Stimulated activated naive CD8-positive, alpha-beta T cell treated with anti-CD3 and anti-CD28 coated beads, Interleukin-15, Interleukin-2, amounts not matched to agents 100 ng/mL and 50 ng/mL, for 24 hours (primary cell): ENCODE results near the gene SH3YL1.
A peak's percentile ranks its signal among the peaks of the same experiment; 100 is the strongest.

ENCODE experiments used
- H3K27ac Mint-ChIP-seq: one replicate; pipeline ENCODE4 v1.8.0; 2021; ENCODE audit warnings: mild to moderate bottlenecking, mixed read lengths
- H3K27me3 Mint-ChIP-seq: one replicate; pipeline ENCODE4 v1.8.0; 2021; ENCODE audit warnings: mixed read lengths
- H3K36me3 Mint-ChIP-seq: one replicate; pipeline ENCODE4 v1.8.0; 2021; ENCODE audit warnings: low read depth, mixed read lengths
- H3K4me1 Mint-ChIP-seq: one replicate; pipeline ENCODE4 v1.8.0; 2021; ENCODE audit warnings: low read depth, mixed read lengths
- H3K4me3 Mint-ChIP-seq: one replicate; pipeline ENCODE4 v1.8.0; 2021; ENCODE audit warnings: mild to moderate bottlenecking, mixed read lengths
- H3K9me3 Mint-ChIP-seq: one replicate; pipeline ENCODE4 v1.8.0; 2021; ENCODE audit warnings: mixed read lengths

Gene SH3YL1

DNA sequence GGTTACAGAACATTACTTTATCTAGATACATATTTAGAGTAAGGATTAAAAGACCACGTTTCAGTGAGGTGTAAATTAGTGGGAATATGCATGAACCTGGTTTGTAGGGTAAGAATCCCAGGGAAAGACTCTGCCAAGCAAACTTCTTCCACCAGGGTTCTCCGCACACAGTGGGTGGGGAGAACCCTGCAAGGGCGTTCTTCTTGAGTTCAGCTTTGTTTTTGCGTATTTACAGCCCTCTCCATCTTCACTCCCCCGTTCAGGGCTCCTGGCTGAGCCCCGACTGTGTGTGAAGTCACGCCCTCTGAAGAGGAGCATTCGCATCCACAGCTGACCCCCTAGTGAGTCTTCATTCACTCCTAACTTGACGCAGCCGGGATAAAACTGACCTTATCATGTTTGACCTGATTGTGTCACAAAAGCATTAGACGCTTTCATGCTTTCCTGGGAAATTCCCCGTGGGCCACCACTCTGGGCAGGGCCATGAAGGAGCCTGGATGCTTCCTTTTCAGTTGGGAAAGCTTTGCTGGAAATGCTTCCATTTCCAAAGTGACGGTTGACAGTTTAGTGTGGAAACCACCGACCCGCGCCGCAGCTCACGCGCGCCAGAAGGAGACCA is 23.1 kb upstream of the SH3YL1 start:
- peaks cover 11% of the 10 kb centered on the region for H3K4me1 Mint-ChIP-seq
- H3K27me3 Mint-ChIP-seq, result peaks cover 40% of the 10 kb centered on the region
- H3K4me3 Mint-ChIP-seq, result peak overlapping the region; percentile 45
- peaks cover 14% of the 10 kb centered on the region for H3K36me3 Mint-ChIP-seq
- H3K9me3 Mint-ChIP-seq, result no peaks in the 10 kb centered on the region
- H3K27ac Mint-ChIP-seq, result no peak overlapping the region

DNA sequence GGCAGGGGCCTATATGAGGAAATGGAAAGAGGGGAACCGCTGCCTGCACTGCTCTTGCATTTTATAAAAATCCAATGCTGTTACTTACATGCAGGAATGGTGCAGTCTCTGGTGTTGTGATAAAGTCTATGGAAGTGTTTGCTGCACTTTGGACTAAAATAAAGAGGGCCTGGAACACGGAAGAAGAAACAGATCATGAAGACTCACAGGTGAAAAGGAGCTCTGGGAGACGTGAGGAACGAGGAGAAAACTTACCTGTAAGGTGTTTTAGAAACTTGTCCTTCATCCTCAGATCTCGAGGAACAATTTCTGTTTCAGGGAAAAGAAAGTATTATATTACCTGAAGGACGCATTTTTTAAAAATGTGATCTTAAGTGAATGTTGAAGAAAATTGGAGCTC is 22.2 kb upstream of the SH3YL1 start:
- H3K27ac Mint-ChIP-seq, result no peak overlapping the region
- H3K27me3 Mint-ChIP-seq, result peaks cover 36% of the 10 kb centered on the region
- H3K36me3 Mint-ChIP-seq, result peaks cover 22% of the 10 kb centered on the region
- no peak overlapping the region for H3K4me3 Mint-ChIP-seq
- H3K4me1 Mint-ChIP-seq, result peaks cover 11% of the 10 kb centered on the region
- no peaks in the 10 kb centered on the region for H3K9me3 Mint-ChIP-seq

DNA sequence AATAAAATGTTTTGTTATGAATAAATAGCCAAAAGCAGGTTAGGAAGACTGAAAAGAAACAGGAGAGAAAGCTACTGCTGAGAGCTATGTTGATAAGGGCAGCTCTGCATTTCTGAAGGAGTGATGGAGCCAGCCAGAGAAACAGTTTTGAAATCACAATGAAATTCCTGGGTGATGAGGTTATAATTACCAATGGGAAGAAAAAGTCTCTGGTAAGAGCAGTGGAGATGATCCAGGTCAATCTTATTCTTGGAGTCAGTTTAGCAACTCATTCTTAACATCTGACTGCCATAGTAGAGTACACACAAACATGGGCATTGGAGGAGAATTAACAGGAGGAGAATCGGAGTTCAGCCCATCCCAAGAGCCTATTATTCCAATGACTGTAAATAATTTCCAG is 21.7 kb upstream of the SH3YL1 start:
- Mint-ChIP-seq H3K27ac (no peak overlapping the region), H3K36me3 (peaks cover 27% of the 10 kb centered on the region), H3K9me3 (no peaks in the 10 kb centered on the region), H3K4me1 (peaks cover 11% of the 10 kb centered on the region), H3K4me3 (no peak overlapping the region), H3K27me3 (peaks cover 31% of the 10 kb centered on the region)

DNA sequence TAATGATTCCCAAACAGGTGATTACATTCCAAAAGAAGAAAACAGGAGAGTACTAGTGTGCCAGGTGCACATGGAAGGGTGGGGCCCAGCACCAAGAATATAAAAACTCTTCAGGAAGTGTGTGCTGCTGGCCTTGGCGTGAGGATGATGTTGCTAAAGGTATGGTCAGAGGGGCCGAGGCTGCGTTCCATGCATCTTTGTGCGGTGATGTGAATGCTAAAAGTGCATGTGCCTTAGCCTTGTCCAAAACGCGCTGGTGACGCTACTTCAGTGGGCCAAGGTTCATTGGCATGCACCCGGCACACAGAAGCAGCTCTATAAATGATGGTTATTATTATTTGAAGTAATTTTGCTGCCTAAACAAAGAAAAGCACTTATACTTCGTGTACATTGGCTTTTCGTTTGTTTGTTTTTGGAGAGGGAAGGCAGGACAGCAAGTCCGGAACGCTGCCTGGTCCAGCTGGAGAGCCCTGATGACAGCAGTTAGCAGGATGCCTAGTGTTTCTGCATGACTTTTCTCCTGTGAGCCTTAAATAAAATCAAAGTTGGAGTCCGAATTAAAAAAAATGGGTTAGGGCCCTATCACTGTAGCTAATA is 21.2 kb upstream of the SH3YL1 start:
- no peaks in the 10 kb centered on the region for H3K9me3 Mint-ChIP-seq
- H3K27ac Mint-ChIP-seq, result no peak overlapping the region
- H3K4me3 Mint-ChIP-seq, result no peak overlapping the region
- H3K27me3 Mint-ChIP-seq, result peaks cover 27% of the 10 kb centered on the region
- H3K4me1 Mint-ChIP-seq, result peaks cover 10% of the 10 kb centered on the region
- peaks cover 32% of the 10 kb centered on the region for H3K36me3 Mint-ChIP-seq

DNA sequence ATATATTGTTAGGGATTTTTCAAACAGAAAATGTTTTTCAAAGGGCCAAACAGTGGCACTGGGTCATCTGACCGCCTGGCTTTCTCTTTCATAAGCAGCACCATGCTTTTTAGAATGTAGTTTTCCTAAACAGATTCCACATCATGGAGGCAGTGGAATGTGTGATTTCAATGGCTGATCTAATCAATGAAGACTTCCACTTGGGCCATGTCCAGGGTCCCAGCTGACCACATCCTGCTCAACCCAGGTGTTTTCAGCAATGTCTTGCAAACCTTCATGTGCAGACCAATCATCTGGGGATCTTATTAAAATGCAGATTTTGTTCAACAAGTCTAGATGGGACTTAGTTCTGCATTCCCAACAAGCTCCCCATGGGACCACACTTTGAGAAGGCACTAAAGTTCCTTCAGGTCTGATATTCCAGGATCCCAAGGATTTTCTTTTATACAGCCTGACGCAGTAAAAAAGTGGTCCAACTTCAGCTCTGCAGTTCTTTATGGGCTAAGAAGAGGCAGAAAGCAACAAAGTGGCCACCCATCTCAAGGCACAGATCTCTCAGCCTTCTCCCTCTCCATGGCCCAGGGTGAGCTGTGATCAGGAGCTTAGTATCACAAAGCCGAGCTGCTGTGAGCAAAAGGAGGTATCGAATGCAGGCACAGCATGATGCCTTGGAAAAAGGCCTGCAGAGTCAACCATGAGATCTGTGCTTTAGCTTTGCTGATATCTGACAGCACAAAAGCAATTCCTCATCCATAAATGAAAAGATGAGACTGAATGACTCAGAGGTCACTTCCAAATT is 20.4 kb upstream of the SH3YL1 start:
- Mint-ChIP-seq H3K4me1 (peaks cover 4% of the 10 kb centered on the region), H3K27ac (no peak overlapping the region), H3K36me3 (peaks cover 37% of the 10 kb centered on the region), H3K27me3 (peaks cover 21% of the 10 kb centered on the region), H3K9me3 (no peaks in the 10 kb centered on the region), H3K4me3 (no peak overlapping the region)

DNA sequence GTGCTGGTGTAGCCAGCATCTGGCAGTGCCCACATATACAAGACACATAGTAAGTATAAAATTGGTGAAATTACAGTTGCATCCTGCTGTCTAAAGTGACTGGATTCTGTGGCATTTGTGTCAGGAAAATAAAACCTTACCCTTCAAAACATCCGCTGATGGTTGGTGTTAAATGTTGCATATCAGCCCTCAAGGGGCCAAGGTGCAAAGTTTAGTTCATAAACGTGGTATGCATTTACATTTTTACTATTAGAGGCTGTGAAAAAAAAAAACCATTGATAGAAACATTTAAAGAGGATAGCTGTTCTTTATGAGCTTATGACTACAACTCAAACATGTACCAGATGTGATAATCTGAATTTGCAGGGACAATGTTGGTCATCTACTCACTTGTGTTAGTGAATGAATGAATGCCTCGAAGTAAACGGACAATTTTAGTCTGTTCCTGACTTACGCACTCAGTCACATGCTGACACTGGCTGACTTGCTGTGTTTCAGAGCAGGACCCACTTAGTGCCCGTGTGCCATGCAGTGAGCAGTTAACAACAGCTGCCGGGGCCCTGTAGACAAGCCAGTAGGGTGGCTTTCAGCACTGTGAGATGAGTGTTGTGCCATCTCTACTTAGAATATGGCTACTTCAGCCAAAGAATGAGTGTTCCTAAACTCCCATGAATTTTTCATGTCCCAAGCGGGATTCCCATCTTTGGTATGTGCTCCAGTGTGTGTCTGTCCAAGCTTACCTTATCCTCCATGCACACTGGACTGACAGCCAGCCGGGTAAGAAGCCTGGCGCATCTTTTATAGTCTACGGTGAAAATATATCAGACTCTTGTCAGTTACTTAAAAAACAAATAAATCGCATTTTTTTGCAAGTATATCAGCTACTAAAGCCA is 18.8 kb upstream of the SH3YL1 start:
- peaks cover 4% of the 10 kb centered on the region for H3K4me1 Mint-ChIP-seq
- peaks cover 21% of the 10 kb centered on the region for H3K27me3 Mint-ChIP-seq
- no peaks in the 10 kb centered on the region for H3K9me3 Mint-ChIP-seq
- no peak overlapping the region for H3K4me3 Mint-ChIP-seq
- no peak overlapping the region for H3K27ac Mint-ChIP-seq
- peaks cover 53% of the 10 kb centered on the region for H3K36me3 Mint-ChIP-seq

DNA sequence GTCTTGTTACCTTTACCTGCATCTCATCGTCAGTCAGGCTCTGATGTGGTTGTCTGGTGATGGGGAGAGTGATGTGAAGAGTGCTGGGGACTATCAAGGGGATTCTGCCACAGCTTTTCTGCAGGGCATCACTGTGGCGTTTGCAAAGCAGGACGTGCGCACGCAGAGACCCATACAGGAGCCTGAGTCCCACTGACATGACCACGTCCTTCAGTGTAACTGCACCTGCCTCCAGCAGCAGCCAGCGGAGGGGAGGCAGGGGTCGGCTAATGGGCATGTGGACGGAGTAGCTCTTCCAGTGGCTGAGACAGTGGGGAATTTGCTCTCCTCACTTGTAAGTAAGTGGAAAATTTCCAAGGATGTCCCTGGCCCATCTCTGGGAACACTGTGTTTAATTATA is 17.5 kb upstream of the SH3YL1 start:
- Mint-ChIP-seq H3K27me3 (peaks cover 12% of the 10 kb centered on the region), H3K9me3 (no peaks in the 10 kb centered on the region), H3K36me3 (peaks cover 66% of the 10 kb centered on the region), H3K4me1 (no peaks in the 10 kb centered on the region), H3K4me3 (no peak overlapping the region), H3K27ac (no peak overlapping the region)

DNA sequence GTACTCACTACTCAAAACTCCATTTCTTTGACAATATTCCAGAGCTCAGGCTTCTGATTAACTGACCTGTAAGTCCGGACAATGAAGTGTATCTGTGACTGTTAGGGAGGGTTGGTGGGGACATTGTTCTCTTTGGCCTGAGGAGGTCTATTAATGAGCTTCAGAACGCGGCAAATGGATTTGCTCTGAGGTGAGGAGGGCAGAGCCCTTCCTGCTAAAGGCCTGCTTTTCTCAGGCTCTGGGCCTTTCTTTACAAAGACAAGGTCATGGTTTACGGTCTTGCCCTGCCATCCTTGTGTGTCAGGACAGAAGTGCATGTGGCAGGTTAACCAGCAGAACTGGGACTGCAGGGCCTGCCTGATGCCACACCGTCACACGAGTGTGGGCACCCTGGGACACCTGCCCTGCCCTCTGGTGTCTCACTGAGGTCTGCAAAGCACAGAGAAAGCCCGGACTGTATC is 16.8 kb upstream of the SH3YL1 start:
- Mint-ChIP-seq H3K4me3 (no peak overlapping the region), H3K9me3 (no peaks in the 10 kb centered on the region), H3K4me1 (no peaks in the 10 kb centered on the region), H3K27ac (no peak overlapping the region), H3K36me3 (peaks cover 72% of the 10 kb centered on the region), H3K27me3 (peaks cover 5% of the 10 kb centered on the region)

DNA sequence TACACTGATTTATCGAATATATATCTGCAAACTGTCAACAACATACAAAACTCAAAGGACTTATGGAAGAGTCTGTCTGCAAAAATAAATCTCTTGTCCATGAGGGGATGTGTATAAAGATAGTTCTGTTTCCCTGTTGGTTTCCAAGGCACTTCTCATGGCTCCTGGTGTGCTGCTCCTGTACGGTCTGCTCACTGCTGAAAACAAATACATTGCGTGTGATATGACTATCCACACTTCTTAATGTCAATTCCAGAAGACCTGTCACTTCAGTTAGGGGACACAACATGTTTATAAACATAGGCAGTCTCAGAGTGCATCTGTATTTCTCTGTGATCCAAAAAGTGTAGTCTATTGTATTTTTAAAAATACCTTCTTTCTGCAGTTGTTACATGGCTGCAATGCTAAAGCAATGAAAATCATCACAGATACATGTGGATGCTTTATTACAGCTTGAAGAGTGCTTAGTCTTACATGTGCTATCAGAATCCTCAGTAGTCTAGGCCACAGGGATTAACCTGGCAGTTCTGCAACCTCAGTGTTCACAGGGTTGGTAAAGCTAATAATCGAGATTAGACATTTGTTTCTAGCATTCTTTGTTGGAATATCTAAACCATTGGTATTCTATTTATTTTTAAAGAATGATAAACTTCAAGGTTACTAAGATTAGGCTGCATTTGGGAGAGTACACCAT is 16.3 kb upstream of the SH3YL1 start:
- peaks cover 78% of the 10 kb centered on the region for H3K36me3 Mint-ChIP-seq
- no peaks in the 10 kb centered on the region for H3K4me1 Mint-ChIP-seq
- H3K9me3 Mint-ChIP-seq, result no peaks in the 10 kb centered on the region
- no peak overlapping the region for H3K4me3 Mint-ChIP-seq
- no peaks in the 10 kb centered on the region for H3K27me3 Mint-ChIP-seq
- no peak overlapping the region for H3K27ac Mint-ChIP-seq

DNA sequence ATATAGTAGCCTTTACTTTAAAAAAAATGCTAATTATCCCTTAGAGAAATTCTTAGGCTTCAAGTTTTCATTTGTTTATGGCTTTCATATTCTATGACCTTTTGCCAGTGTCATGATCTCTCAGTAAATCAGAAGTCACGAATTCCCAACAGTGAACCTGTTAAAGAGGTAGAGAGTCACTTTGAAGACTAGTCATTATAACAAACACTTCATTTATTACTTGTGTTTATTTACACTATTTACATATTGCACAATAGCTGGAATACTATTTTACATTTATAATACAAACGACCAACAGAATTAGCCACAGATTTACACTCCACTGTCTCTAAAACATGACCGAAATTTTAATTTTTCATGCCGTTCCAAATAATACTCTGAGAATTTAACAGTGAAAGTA is 15.5 kb upstream of the SH3YL1 start:
- Mint-ChIP-seq H3K9me3 (no peaks in the 10 kb centered on the region), H3K27me3 (no peaks in the 10 kb centered on the region), H3K36me3 (peaks cover 85% of the 10 kb centered on the region), H3K27ac (no peak overlapping the region), H3K4me1 (no peaks in the 10 kb centered on the region), H3K4me3 (no peak overlapping the region)

DNA sequence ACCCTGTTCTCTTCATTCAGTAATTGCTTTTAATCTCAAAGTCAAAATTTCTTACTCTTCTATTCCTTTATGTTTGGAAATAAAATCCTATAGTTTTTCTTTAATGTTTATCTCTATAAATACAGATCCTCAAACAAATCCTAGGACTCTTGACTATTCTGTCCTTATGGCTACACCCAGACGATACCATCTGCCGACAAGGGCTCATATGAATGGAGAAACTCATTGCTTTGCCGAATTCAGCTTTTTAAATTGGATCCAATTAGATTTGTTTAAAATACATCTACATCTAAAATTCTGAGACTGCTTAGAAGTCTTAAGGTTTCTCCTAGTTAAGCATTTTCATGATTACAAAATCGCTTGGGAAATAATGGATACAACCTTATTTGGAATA is 15.1 kb upstream of the SH3YL1 start:
- Mint-ChIP-seq H3K36me3 (peaks cover 89% of the 10 kb centered on the region), H3K4me3 (no peak overlapping the region), H3K27ac (no peak overlapping the region), H3K27me3 (no peaks in the 10 kb centered on the region), H3K9me3 (no peaks in the 10 kb centered on the region), H3K4me1 (no peaks in the 10 kb centered on the region)

DNA sequence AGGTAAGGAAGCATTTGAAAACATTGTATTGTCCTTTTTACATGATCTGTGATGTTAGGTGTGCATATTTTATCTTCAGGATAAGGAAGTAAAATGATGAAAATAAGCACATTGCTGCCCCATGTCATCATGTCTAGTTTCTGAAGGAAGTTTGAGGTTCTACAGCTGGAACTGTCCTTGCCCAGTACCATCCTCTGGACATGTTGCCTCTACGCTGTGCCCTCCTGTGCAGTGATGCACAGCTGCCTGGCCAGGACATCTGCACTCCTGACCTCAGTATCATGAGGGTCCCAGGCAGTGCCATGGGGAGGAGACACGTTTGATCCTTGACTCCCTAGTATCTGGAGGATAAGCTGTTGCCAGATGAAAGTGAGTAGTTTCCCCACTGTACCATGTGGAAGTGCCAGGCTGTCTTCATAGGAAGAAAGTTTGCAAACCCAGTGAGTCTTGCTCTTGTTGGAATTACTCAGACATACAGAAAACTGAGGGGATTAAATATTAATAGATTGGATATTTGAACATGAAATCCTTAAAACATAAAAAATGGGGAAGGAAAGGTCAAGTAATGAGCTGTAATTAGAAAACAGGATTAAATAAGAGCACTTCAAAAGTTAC is 14.6 kb upstream of the SH3YL1 start:
- Mint-ChIP-seq H3K9me3 (no peaks in the 10 kb centered on the region), H3K36me3 (peaks cover 89% of the 10 kb centered on the region), H3K27ac (no peak overlapping the region), H3K4me3 (no peak overlapping the region), H3K4me1 (no peaks in the 10 kb centered on the region), H3K27me3 (no peaks in the 10 kb centered on the region)

DNA sequence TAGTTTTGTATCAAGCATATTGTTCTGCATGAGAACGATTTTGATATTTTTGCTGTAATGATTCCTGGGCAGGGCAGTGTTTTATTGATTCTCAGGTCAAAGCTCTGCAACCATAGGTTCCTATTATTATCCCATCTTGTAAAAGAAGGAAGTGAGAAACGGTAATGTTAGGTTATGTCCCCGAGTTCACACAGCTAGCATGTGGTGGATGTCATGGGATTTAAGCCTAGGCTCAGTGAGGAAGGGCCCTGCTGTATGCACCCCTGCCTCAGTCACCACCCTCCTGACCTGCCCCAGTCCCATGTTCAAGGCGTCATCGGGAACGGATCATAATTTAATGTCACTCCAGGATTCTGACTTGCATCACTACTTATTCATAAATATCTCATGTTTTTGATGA is 11.6 kb upstream of the SH3YL1 start:
- Mint-ChIP-seq H3K9me3 (no peaks in the 10 kb centered on the region), H3K4me1 (peaks cover 16% of the 10 kb centered on the region), H3K4me3 (no peak overlapping the region), H3K36me3 (peaks cover 88% of the 10 kb centered on the region), H3K27ac (no peak overlapping the region), H3K27me3 (no peaks in the 10 kb centered on the region)

DNA sequence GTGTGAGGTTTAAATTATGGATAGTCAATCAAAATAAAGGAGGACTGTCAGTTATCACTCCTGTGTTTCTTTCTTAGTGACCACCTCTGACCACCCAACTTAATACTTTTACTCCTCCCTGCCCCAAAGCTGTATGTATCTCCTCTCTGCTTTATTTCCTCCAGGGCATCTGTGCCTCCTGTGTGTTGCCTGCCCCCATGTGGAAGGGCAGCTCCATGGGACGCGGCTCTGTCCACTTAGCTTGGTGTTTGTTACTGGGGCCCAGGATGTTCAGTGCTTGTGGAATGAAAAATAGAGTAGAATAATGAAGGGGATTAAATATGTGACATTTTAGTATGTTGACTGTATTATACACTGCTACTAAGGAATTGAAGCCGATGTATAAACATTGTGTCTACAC is 10.7 kb upstream of the SH3YL1 start:
- H3K4me3 Mint-ChIP-seq, result no peak overlapping the region
- H3K4me1 Mint-ChIP-seq, result peaks cover 24% of the 10 kb centered on the region
- no peak overlapping the region for H3K27ac Mint-ChIP-seq
- no peaks in the 10 kb centered on the region for H3K27me3 Mint-ChIP-seq
- H3K36me3 Mint-ChIP-seq, result peaks cover 91% of the 10 kb centered on the region
- H3K9me3 Mint-ChIP-seq, result no peaks in the 10 kb centered on the region
